ENCODE results near the gene FILIP1L.

- no peak for TF ChIP-seq EZH2 (IDR thresholded peaks at IDR 0.05; ENCODE audit: low read length)
- TF ChIP-seq CTCF (optimal IDR thresholded peaks at IDR 0.05 in 1 of 3, IDR thresholded peaks at IDR 0.05 in 1 of 3, conservative IDR thresholded peaks at IDR 0.05 in 1 of 3; ENCODE audit: extremely low read depth in 1 of 3, insufficient read depth in 2 of 3, low read length in 3 of 3) = no peak
Measured at GRCh38 chr3:99997293-99997692, 117.0 kb downstream of the FILIP1L start.

All from keratinocyte (primary cell).